H9 (cell line): Measurements from ENCODE around the gene SLC22A6. TPM values are rescaled to one million over a fixed set of nuclear protein-coding genes. Genes with fewer than 3 reads are reported as not detected.

Experiments
- DNase-seq: peaks from one replicate; pipeline ENCODE4 v3.0.0-alpha.2; 2017
- H2AFZ ChIP-seq: one replicate; pipeline ENCODE4 v1.6.1; 2013; ENCODE audit warnings: mild to moderate bottlenecking, low read length, control low read depth, moderate library complexity
- H2AK5ac ChIP-seq: 2 replicates; pipeline ENCODE4 v1.6.1; 2013; ENCODE audit warnings: low read length, control low read depth, mixed read lengths; ENCODE audit not compliant: insufficient read length
- H2BK120ac ChIP-seq: one replicate; pipeline ENCODE4 v1.6.1; 2013; ENCODE audit warnings: low read depth, mild to moderate bottlenecking, low read length, control low read depth, inconsistent platforms; ENCODE audit not compliant: poor library complexity, severe bottlenecking
- H2BK12ac ChIP-seq: 2 replicates; pipeline ENCODE4 v1.6.1; 2013; ENCODE audit warnings: low read length, control low read depth, mixed read lengths, low read depth; ENCODE audit not compliant: insufficient read length
- H2BK15ac ChIP-seq: 2 replicates; pipeline ENCODE4 v1.6.1; 2013; ENCODE audit warnings: low read depth, low read length, control low read depth
- H2BK20ac ChIP-seq: one replicate; pipeline ENCODE4 v1.6.1; 2013; ENCODE audit warnings: low read depth, mild to moderate bottlenecking, low read length, control low read depth, inconsistent platforms; ENCODE audit not compliant: poor library complexity, severe bottlenecking
- H2BK5ac ChIP-seq: 2 replicates; pipeline ENCODE4 v1.6.1; 2013; ENCODE audit warnings: low read length, control low read depth, mixed read lengths; ENCODE audit not compliant: insufficient read length
- H3K14ac ChIP-seq: 2 replicates; pipeline ENCODE4 v1.6.1; 2013; ENCODE audit warnings: low read length, control low read depth; ENCODE audit not compliant: insufficient read depth
- H3K18ac ChIP-seq: 2 replicates; pipeline ENCODE4 v1.6.1; 2013; ENCODE audit warnings: low read depth, mild to moderate bottlenecking, mixed read lengths, low read length, control low read depth; ENCODE audit not compliant: insufficient read length
- H3K23ac ChIP-seq: 2 replicates; pipeline ENCODE4 v1.6.1; 2013; ENCODE audit warnings: low read length, control low read depth, mixed read lengths, low read depth; ENCODE audit not compliant: insufficient read length
- H3K23me2 ChIP-seq: 2 replicates; pipeline ENCODE4 v1.6.1; 2013; ENCODE audit warnings: low read depth, mild to moderate bottlenecking, mixed read lengths, low read length, control low read depth; ENCODE audit not compliant: insufficient read length, poor library complexity, severe bottlenecking
- H3K27ac ChIP-seq: 2 replicates; pipeline ENCODE4 v1.5.1; 2013; ENCODE audit warnings: low read length, control low read depth, mixed read lengths, low read depth; ENCODE audit not compliant: insufficient read length
- H3K27me3 ChIP-seq: 2 replicates; pipeline ENCODE4 v1.6.1; 2013; ENCODE audit warnings: low read length, control low read depth, inconsistent platforms; ENCODE audit not compliant: insufficient read depth
- H3K4ac ChIP-seq: 2 replicates; pipeline ENCODE4 v1.6.1; 2013; ENCODE audit warnings: low read depth, mild to moderate bottlenecking, control low read depth, inconsistent platforms, low read length, moderate library complexity
- H3K4me1 ChIP-seq: 2 replicates; pipeline ENCODE4 v1.6.1; 2013; ENCODE audit warnings: low read length, control low read depth, inconsistent platforms; ENCODE audit not compliant: insufficient read depth
- H3K4me2 ChIP-seq: 2 replicates; pipeline ENCODE4 v1.6.1; 2013; ENCODE audit warnings: low read length, control low read depth, mixed read lengths; ENCODE audit not compliant: insufficient read length, insufficient read depth
- H3K56ac ChIP-seq: 2 replicates; pipeline ENCODE4 v1.6.1; 2013; ENCODE audit warnings: low read depth, mild to moderate bottlenecking, mixed read lengths, low read length, control low read depth; ENCODE audit not compliant: insufficient read length
- H3K79me1 ChIP-seq: 2 replicates; pipeline ENCODE4 v1.6.1; 2013; ENCODE audit warnings: low read depth, mild to moderate bottlenecking, moderate library complexity, low read length, control low read depth, inconsistent platforms; ENCODE audit not compliant: insufficient read depth, poor library complexity, severe bottlenecking
- H3K79me2 ChIP-seq: 2 replicates; pipeline ENCODE4 v1.6.1; 2013; ENCODE audit warnings: low read length, control low read depth, inconsistent platforms; ENCODE audit not compliant: insufficient read depth
- H3K9ac ChIP-seq: 2 replicates; pipeline ENCODE4 v1.6.1; 2013; ENCODE audit warnings: low read length, control low read depth, mixed read lengths; ENCODE audit not compliant: insufficient read length; ENCODE audit errors: extremely low read depth
- H3K9me3 ChIP-seq: one replicate; pipeline ENCODE4 v1.6.1; 2013; ENCODE audit warnings: low read depth, low read length, inconsistent platforms; ENCODE audit not compliant: control insufficient read depth
- H3T11ph ChIP-seq: one replicate; pipeline ENCODE4 v1.6.1; 2013; ENCODE audit warnings: mild to moderate bottlenecking, low read length, control low read depth, inconsistent platforms
- H4K20me1 ChIP-seq: one replicate; pipeline ENCODE4 v1.6.1; 2013; ENCODE audit not compliant: control insufficient read depth, insufficient read length, insufficient read depth
- H4K5ac ChIP-seq: 2 replicates; pipeline ENCODE4 v1.6.1; 2013; ENCODE audit warnings: low read depth, mild to moderate bottlenecking, mixed read lengths, low read length, control low read depth; ENCODE audit not compliant: insufficient read length
- H4K8ac ChIP-seq: replicated peaks from 2 replicates; pipeline ENCODE4 v1.6.1; 2013; ENCODE audit warnings: low read length, control low read depth, mixed read lengths, low read depth; ENCODE audit not compliant: insufficient read length
- H4K91ac ChIP-seq: 2 replicates; pipeline ENCODE4 v1.6.1; 2013; ENCODE audit warnings: low read depth, mild to moderate bottlenecking, moderate library complexity, mixed read lengths, low read length, control low read depth; ENCODE audit not compliant: insufficient read length
- H3K27ac Mint-ChIP-seq, 3 experiments: 2 replicates in 2 of 3; 3 replicates in 1 of 3; pipeline ENCODE4 v1.8.0; 2020 to 2021; ENCODE audit warnings: mixed read lengths in 3 of 3, mild to moderate bottlenecking in 1 of 3, moderate library complexity in 1 of 3
- H3K27me3 Mint-ChIP-seq: 2 replicates; pipeline ENCODE4 v1.8.0; 2021; ENCODE audit warnings: low read depth, mild to moderate bottlenecking, moderate library complexity, mixed read lengths
- H3K36me3 Mint-ChIP-seq, 3 experiments: 2 replicates in 2 of 3; 3 replicates in 1 of 3; pipeline ENCODE4 v1.8.0; 2020 to 2021; ENCODE audit warnings: low read depth in 3 of 3, mixed read lengths in 3 of 3; ENCODE audit not compliant: insufficient read depth in 1 of 3
- H3K4me1 Mint-ChIP-seq, 2 experiments: 2 replicates each; pipeline ENCODE4 v1.8.0; 2020; ENCODE audit warnings: mixed read lengths in 2 of 2
- H3K4me3 Mint-ChIP-seq, 2 experiments: 2 replicates in 1 of 2; 3 replicates in 1 of 2; pipeline ENCODE4 v1.8.0; 2020 to 2021; ENCODE audit warnings: mild to moderate bottlenecking in 2 of 2, mixed read lengths in 2 of 2, moderate library complexity in 1 of 2
- H3K9me3 Mint-ChIP-seq, 2 experiments: 2 replicates in 1 of 2; 3 replicates in 1 of 2; pipeline ENCODE4 v1.8.0; 2020; ENCODE audit warnings: mild to moderate bottlenecking in 2 of 2, mixed read lengths in 2 of 2, moderate library complexity in 1 of 2
- WGBS: extraction: QIAGEN DNeasy Blood & Tissue Kit; methylation state at CpG from one replicate; pipeline ENCODE4 v1.1.7; 2013; ENCODE audit warnings: missing lambda C conversion rate, low lambda C conversion rate, mixed read lengths; ENCODE audit not compliant: insufficient read length; ENCODE audit errors: extremely low coverage; 5-methylcytosine and 5-hydroxymethylcytosine counted together
- total RNA-seq: library from RNA; stranded (reverse); gene quantifications from 2 replicates; pipeline ENCODE4 v1.2.1, GENCODE V29; 2021
- TF ChIP-seq, protein P1 (sequence below): fragments of 200-600 bp; sonication (generic); conservative IDR thresholded peaks from 3 replicates; pipeline ENCODE4 v1.8.0; 2021; ENCODE audit warnings: antibody characterized with exemption, mild to moderate bottlenecking

The SLC22A6 gene
- total RNA-seq, 1 experiment from 2014 or later, result not detected

DNA sequence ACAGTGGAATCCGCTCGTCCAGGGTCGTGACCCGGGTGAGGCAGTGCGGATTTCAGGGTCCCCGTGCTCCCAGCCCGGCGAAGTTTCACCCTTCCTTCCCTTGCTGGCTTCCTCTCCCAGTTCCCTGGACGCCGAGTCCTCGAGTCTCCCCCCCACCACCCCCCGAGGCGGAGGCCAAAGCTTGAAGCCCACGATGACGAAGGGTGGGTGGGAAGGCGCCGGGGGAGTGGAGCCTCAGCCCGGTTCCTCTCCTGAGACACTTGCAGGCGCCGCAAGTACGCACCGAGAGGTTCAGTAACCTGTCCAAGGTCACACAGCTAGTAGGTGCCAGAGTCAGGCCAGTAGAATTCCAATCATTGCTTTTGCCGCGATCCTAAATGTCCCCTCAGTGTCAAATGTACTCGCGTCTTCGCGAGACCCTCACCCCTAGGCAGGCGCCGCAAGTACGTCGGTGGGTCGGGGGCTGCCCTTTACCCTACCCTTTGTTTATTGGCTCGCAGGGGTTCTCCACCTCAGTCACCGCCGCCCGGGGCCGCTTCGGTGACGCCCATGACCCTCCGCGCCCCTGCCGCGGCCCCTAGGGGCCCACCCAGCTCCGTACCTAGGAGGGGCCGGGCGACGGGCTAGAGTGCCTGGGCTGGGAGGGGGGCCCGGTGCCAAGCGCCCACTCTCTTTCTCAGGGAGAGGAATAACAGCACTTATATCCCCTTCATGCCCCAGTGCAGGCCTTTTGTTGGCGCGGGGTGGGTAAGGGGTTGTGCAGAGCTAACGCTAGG, 57.9 kb downstream of the SLC22A6 start:
- Histone ChIP-seq H3K9ac (no peak overlapping the region), H2BK15ac (no peak overlapping the region), H3K27ac (no peak overlapping the region), H3T11ph (no peak overlapping the region), H3K4me1 (no peaks in the 10 kb centered on the region; the same call in 1 of the 2 replicates), H2BK5ac (no peak overlapping the region), H4K20me1 (no peaks in the 10 kb centered on the region), H3K23me2 (peaks cover 16% of the 10 kb centered on the region), H3K79me1 (no peaks in the 10 kb centered on the region), H2AK5ac (no peak overlapping the region), H3K14ac (no peak overlapping the region), H3K27me3 (peaks cover 17% of the 10 kb centered on the region; the same call in 1 of the 2 replicates), H2BK12ac (no peak overlapping the region), H3K79me2 (no peaks in the 10 kb centered on the region), H3K4me2 (peak overlapping the region; percentile 54), H3K23ac (no peak overlapping the region), H3K9me3 (no peaks in the 10 kb centered on the region), H3K18ac (no peak overlapping the region), H3K56ac (no peak overlapping the region), H4K8ac (no peak overlapping the region), H4K5ac (no peak overlapping the region), H2BK120ac (no peak overlapping the region), H2BK20ac (no peak overlapping the region), H3K4ac (no peak overlapping the region), H4K91ac (no peak overlapping the region), H2AFZ (no peak overlapping the region)
- H3K36me3 Mint-ChIP-seq, result no peaks in the 10 kb centered on the region; a peak in 1 of 7 replicates
- TF ChIP-seq, protein P1, sequence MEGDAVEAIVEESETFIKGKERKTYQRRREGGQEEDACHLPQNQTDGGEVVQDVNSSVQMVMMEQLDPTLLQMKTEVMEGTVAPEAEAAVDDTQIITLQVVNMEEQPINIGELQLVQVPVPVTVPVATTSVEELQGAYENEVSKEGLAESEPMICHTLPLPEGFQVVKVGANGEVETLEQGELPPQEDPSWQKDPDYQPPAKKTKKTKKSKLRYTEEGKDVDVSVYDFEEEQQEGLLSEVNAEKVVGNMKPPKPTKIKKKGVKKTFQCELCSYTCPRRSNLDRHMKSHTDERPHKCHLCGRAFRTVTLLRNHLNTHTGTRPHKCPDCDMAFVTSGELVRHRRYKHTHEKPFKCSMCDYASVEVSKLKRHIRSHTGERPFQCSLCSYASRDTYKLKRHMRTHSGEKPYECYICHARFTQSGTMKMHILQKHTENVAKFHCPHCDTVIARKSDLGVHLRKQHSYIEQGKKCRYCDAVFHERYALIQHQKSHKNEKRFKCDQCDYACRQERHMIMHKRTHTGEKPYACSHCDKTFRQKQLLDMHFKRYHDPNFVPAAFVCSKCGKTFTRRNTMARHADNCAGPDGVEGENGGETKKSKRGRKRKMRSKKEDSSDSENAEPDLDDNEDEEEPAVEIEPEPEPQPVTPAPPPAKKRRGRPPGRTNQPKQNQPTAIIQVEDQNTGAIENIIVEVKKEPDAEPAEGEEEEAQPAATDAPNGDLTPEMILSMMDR, result no peak
- H3K4me3 Mint-ChIP-seq, result peak overlapping the region; percentile 65 to 84
- WGBS, result no CpG with 5 or more reads among the region's 53 CpGs
- no peaks in the 10 kb centered on the region; a peak in 1 of 5 replicates for H3K9me3 Mint-ChIP-seq
- no peak for DNase-seq
- H3K27ac Mint-ChIP-seq, result no peak overlapping the region
- H3K4me1 Mint-ChIP-seq, result peaks cover 38 to 55% of the 10 kb centered on the region in 2 experiments
- peaks cover 89% of the 10 kb centered on the region for H3K27me3 Mint-ChIP-seq

Other genes with a start within 250 kb of the SLC22A6 start
- gene ZBTB3, start 230.8 kb downstream of the SLC22A6 start, total RNA-seq, result 39.7 and 43.4 TPM in 2 replicates
- 126 and 129 TPM in 2 replicates for gene POLR2G, start 223.4 kb downstream of the SLC22A6 start, total RNA-seq
- gene TAF6L, start 213.6 kb downstream of the SLC22A6 start, total RNA-seq, result 37.7 and 44.2 TPM in 2 replicates
- 25.0 and 25.5 TPM in 2 replicates for gene TMEM179B, start 197.6 kb downstream of the SLC22A6 start, total RNA-seq
- gene TMEM223, start 193.0 kb downstream of the SLC22A6 start, total RNA-seq, result 21.7 and 22.2 TPM in 2 replicates
- 65.5 and 69.0 TPM in 2 replicates for gene NXF1, start 179.5 kb downstream of the SLC22A6 start, total RNA-seq
- gene STX5, start 152.9 kb downstream of the SLC22A6 start, total RNA-seq, result 33.5 and 34.7 TPM in 2 replicates
- 0.53 and 1.2 TPM in 2 replicates for gene TEX54, start 152.1 kb downstream of the SLC22A6 start, total RNA-seq
- 121 and 124 TPM in 2 replicates for gene WDR74, start 145.4 kb downstream of the SLC22A6 start, total RNA-seq
- gene SLC3A2, start 104.1 kb downstream of the SLC22A6 start, total RNA-seq, result 289 and 290 TPM in 2 replicates
- gene CHRM1, start 63.6 kb downstream of the SLC22A6 start, total RNA-seq, result not detected in 2 replicates
- not detected in 2 replicates for gene SLC22A8, start 30.9 kb upstream of the SLC22A6 start, total RNA-seq
- gene SLC22A24, start 159.3 kb upstream of the SLC22A6 start, total RNA-seq, result not detected in 2 replicates